K562 (cell line): ENCODE data around the gene NRARP. TPM values are rescaled to one million over a fixed set of nuclear protein-coding genes. Genes with fewer than 3 reads are reported as not detected.

ENCODE experiments used
- CBFB ChIP-seq: sonication (generic); formaldehyde crosslinking; IDR thresholded peaks from 2 replicates; pipeline ENCODE4 v1.4.0; 2020; ENCODE audit warnings: mild to moderate bottlenecking, missing genetic modification reagents
- EGR1 ChIP-seq: fragments of 450-650 bp; conservative IDR thresholded peaks from 2 replicates; pipeline ENCODE4 v1.6.1; 2017; ENCODE audit warnings: mild to moderate bottlenecking
- GATAD2A ChIP-seq: fragments of 450-650 bp; IDR thresholded peaks from 2 replicates; pipeline ENCODE4 v1.6.1; 2017
- MEF2A ChIP-seq: IDR thresholded peaks from 2 replicates; pipeline ENCODE4 v1.6.1; 2011; ENCODE audit warnings: low read depth, mild to moderate bottlenecking, low read length, moderate library complexity; ENCODE audit not compliant: control insufficient read depth
- PRPF4 ChIP-seq: fragments of 200-400 bp; formaldehyde crosslinking; IDR thresholded peaks from one replicate; pipeline ENCODE4 v1.6.1; 2017; ENCODE audit warnings: low read length, low read depth, mild to moderate bottlenecking; ENCODE audit not compliant: insufficient read depth, poor library complexity, severe bottlenecking
- RAD21 ChIP-seq, 2 experiments: fragments of 250-450 bp in 1 of 2; fragments of 450-650 bp in 1 of 2; sonication (Bioruptor Pico) in 1 of 2; formaldehyde crosslinking in 1 of 2; IDR thresholded peaks in 1 of 2; conservative IDR thresholded peaks in 1 of 2; 2 replicates each; pipeline versions ENCODE4 v1.4.0 to v1.8.0; 2020 to 2022; ENCODE audit warnings: mild to moderate bottlenecking in 2 of 2, moderate library complexity in 1 of 2
- TEAD4 ChIP-seq, 2 experiments: sonication (generic) in 1 of 2; formaldehyde crosslinking in 1 of 2; IDR thresholded peaks; 2 replicates each; pipeline versions ENCODE4 v1.6.1 to v1.8.0; 2012 to 2022; ENCODE audit warnings: borderline replicate concordance in 1 of 2, inconsistent platforms in 1 of 2, low read length in 1 of 2, mild to moderate bottlenecking in 1 of 2, missing genetic modification reagents in 1 of 2
- ZBTB40 ChIP-seq, 2 experiments: fragments of 450-650 bp in 1 of 2; sonication (generic) in 1 of 2; formaldehyde crosslinking in 1 of 2; IDR thresholded peaks; 2 replicates each; pipeline versions ENCODE4 v1.7.1 to v1.9.0; 2016 to 2022; ENCODE audit warnings: inconsistent platforms in 1 of 2, mild to moderate bottlenecking in 1 of 2, missing genetic modification reagents in 1 of 2
- ZNF655 ChIP-seq: fragments of 250-450 bp; sonication (Bioruptor Pico); IDR thresholded peaks from 2 replicates; pipeline ENCODE4 v1.5.0; 2021
- polyA plus RNA-seq, 8 experiments: library from polyadenylated mRNA; depleted of rRNA in 4 of 8; stranded (reverse) in 5 of 8; unstranded in 3 of 8; fragments of >200 nt; fragmentation: Nextera tagmentation in 2 of 8; fragmentation: Illumina TruSeq in 1 of 8; extraction: Ambion mirVana in 2 of 8; extraction: Trizol in 1 of 8; gene quantifications; 2 replicates each; pipeline versions ENCODE4 v1.2.1 to v1.2.3, GENCODE V29; 2011 to 2014; ENCODE audit warnings: inconsistent platforms in 1 of 8, missing spikeins in 1 of 8
- total RNA-seq, 7 experiments: library from RNA; depleted of rRNA in 6 of 7; stranded (reverse); fragments of >200 nt in 6 of 7; fragmentation: Illumina TruSeq in 2 of 7; extraction: Trizol in 2 of 7; gene quantifications; 2 replicates each; pipeline versions ENCODE4 v1.2.1 to v1.2.3, GENCODE V29; 2011 to 2021; ENCODE audit warnings: low replicate concordance in 1 of 7
- TF ChIP-seq, protein P1 (sequence below): sonication (generic); formaldehyde crosslinking; IDR thresholded peaks from 2 replicates; pipeline ENCODE4 v1.8.1; 2023; ENCODE audit warnings: mild to moderate bottlenecking, missing genetic modification reagents, moderate library complexity
- TF ChIP-seq, protein P2 (sequence below), 2 experiments: IDR thresholded peaks; 2 replicates each; pipeline ENCODE4 v1.6.1; 2011; ENCODE audit warnings: borderline replicate concordance in 1 of 2, control low read depth in 1 of 2, low read depth in 1 of 2, low read length in 1 of 2, mild to moderate bottlenecking in 1 of 2, mixed read lengths in 1 of 2, moderate library complexity in 1 of 2; ENCODE audit not compliant: insufficient read depth in 1 of 2, insufficient read length in 1 of 2, poor library complexity in 1 of 2, severe bottlenecking in 1 of 2; ENCODE audit errors: extremely low read depth in 1 of 2

Gene NRARP
- total and polyA plus RNA-seq, 9 of the 15 experiments (the other 6 are each of a cell fraction or from before 2014, with no cell fraction given), result 2.0 to 24.5 (median 7.2) TPM; not detected in 2

DNA sequence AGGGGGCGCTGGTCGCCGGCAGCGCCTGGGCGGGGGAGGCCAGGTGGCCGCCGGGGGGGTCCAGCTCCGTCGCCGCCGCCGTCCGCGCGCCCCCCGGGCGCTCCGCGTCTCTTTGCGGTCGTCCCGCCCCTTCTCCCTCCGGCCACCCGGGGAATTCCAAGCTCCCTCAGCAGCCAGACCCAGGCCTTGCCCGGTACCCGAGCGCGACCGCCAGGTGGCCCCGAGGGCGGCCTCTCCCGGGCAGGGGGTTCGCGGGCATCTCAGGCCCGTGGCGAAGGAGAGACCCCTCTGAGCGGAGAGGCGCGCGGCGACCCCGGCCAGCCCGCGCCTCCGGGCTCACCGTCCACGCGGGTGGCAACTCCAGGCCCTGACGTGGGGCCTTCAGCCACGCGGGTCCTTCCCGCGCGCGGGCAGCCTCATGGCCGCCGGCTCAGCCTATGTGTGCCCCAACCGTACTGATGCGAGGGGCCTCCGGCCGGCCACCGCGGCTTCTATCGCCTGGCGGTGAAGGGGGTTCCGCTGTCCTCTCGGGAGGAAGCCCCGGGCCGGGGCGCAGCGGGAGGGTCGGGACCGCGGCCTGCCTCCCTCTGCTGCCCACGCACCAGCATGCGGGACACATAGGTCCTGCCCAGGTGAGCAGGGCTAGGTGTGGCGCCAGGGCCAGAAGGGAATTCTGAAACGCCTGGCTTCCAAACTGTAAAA is 529 bp upstream of the NRARP start (continued):
- TF ChIP-seq ZBTB40 (IDR thresholded peaks at IDR 0.05) (0 out of 2 replicates have a peak, but pooled peaks have one; percentile 39), ZBTB40 (CRISPR knock-in tag; IDR thresholded peaks at IDR 0.05) (no peak), GATAD2A (peak; percentile 80; the same call in 1 of the 2 replicates), PRPF4 (peak; percentile 44), CBFB (CRISPR knock-in tag) (peak; percentile 54), EGR1 (peak; percentile 67), ZNF655 (CRISPR knock-in tag) (no peak), RAD21 (CRISPR knock-in tag; conservative IDR thresholded peaks at IDR 0.05 in 1 of 2, IDR thresholded peaks at IDR 0.05 in 1 of 2) (0 out of 4 replicates have a peak, but pooled peaks of 1 of the 2 experiments have one; percentile 27), TEAD4 (IDR thresholded peaks at IDR 0.05; ENCODE audit: low read length) (no peak), TEAD4 (CRISPR knock-in tag; IDR thresholded peaks at IDR 0.05; ENCODE audit: borderline replicate concordance) (peak; percentile 91; the same call in 1 of the 2 replicates), MEF2A (no peak)
- TF ChIP-seq, protein P1, sequence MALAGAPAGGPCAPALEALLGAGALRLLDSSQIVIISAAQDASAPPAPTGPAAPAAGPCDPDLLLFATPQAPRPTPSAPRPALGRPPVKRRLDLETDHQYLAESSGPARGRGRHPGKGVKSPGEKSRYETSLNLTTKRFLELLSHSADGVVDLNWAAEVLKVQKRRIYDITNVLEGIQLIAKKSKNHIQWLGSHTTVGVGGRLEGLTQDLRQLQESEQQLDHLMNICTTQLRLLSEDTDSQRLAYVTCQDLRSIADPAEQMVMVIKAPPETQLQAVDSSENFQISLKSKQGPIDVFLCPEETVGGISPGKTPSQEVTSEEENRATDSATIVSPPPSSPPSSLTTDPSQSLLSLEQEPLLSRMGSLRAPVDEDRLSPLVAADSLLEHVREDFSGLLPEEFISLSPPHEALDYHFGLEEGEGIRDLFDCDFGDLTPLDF (CRISPR knock-in tag), result 0 out of 2 replicates have a peak, but pooled peaks have one; percentile 13
- TF ChIP-seq, protein P2, sequence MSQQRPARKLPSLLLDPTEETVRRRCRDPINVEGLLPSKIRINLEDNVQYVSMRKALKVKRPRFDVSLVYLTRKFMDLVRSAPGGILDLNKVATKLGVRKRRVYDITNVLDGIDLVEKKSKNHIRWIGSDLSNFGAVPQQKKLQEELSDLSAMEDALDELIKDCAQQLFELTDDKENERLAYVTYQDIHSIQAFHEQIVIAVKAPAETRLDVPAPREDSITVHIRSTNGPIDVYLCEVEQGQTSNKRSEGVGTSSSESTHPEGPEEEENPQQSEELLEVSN (IDR thresholded peaks at IDR 0.05; ENCODE audit: borderline replicate concordance in 1 of 2, extremely low read depth in 1 of 2, insufficient read depth in 1 of 2, insufficient read length in 1 of 2, low read depth in 1 of 2, low read length in 1 of 2, poor library complexity in 1 of 2, severe bottlenecking in 1 of 2), result peak; percentile 90 to 95
